ENCODE measurements around the gene PPP1R17. TPM values are rescaled to one million over a fixed set of nuclear protein-coding genes. Genes with fewer than 3 reads are reported as not detected.
A peak's percentile ranks its signal among the peaks of the same experiment; 100 is the strongest.

Gene PPP1R17
- total and polyA plus RNA-seq, 8 donors, result not detected

GRCh38 chr7:31679574-31680305 is 7.3 kb upstream of the PPP1R17 start:
- no peak overlapping the region for H3K4me3 ChIP-seq
- no peak overlapping the region for H3K27ac ChIP-seq
- no peaks in the 10 kb centered on the region for H3K4me1 ChIP-seq
- peak in 1 of 2 donors; percentile 21 for DNase-seq
- WGBS, 5 donors, result 89 to 92% (median 90%) methylated on average over 12 of the region's 12 CpGs
- no peaks in the 10 kb centered on the region for H3K27me3 ChIP-seq
- intact Hi-C loops (cut with DNase I; ENCODE audit: low total_unique reads), result no loop called here
- no peaks in the 10 kb centered on the region for H3K9me3 ChIP-seq
- H3K36me3 ChIP-seq, result no peaks in the 10 kb centered on the region
- TF ChIP-seq POLR2AphosphoS5 (IDR thresholded peaks at IDR 0.05) (no peak), EP300 (IDR thresholded peaks at IDR 0.05) (no peak), POLR2A (IDR thresholded peaks at IDR 0.05) (no peak), CTCF (IDR thresholded peaks at IDR 0.05) (no peak)

GRCh38 chr7:31683445-31684225 is 3.4 kb upstream of the PPP1R17 start:
- TF ChIP-seq CTCF (IDR thresholded peaks at IDR 0.05), result no peak
- TF ChIP-seq EP300 (IDR thresholded peaks at IDR 0.05), result no peak
- no peak for TF ChIP-seq POLR2A (IDR thresholded peaks at IDR 0.05)
- TF ChIP-seq POLR2AphosphoS5 (IDR thresholded peaks at IDR 0.05), result no peak
- intact Hi-C loops (cut with DNase I; ENCODE audit: low total_unique reads), result no loop called here

GRCh38 chr7:31688372-31688771 is 1.4 kb downstream of the PPP1R17 start:
- 63 to 77% (median 73%) methylated on average over 3 of the region's 3 CpGs for WGBS, 5 donors

More at GRCh38 chr7:31683445-31684225, 3.4 kb upstream of the PPP1R17 start:
- Histone ChIP-seq H3K27me3 (peaks cover 0 to 4% (median 0%) of the 10 kb centered on the region in 3 donors), H3K36me3 (no peaks in the 10 kb centered on the region), H3K9me3 (no peaks in the 10 kb centered on the region), H3K4me3 (no peak overlapping the region), H3K27ac (no peak overlapping the region), H3K4me1 (no peaks in the 10 kb centered on the region)
- no peak for DNase-seq
- WGBS, 5 donors, result 42 to 59% (median 53%) methylated on average over 5 of the region's 5 CpGs

More at GRCh38 chr7:31688372-31688771, 1.4 kb downstream of the PPP1R17 start:
- intact Hi-C loops (cut with DNase I; ENCODE audit: low total_unique reads), result no loop called here
- H3K9me3 ChIP-seq, result no peaks in the 10 kb centered on the region
- H3K36me3 ChIP-seq, result no peaks in the 10 kb centered on the region
- H3K4me3 ChIP-seq, result no peak overlapping the region
- H3K27me3 ChIP-seq, result peaks cover 0 to 4% (median 0%) of the 10 kb centered on the region in 3 donors
- DNase-seq, result no peak
- H3K4me1 ChIP-seq, result no peaks in the 10 kb centered on the region
- no peak overlapping the region for H3K27ac ChIP-seq
- TF ChIP-seq POLR2AphosphoS5 (IDR thresholded peaks at IDR 0.05) (no peak), CTCF (IDR thresholded peaks at IDR 0.05) (no peak), POLR2A (IDR thresholded peaks at IDR 0.05) (no peak), EP300 (IDR thresholded peaks at IDR 0.05) (no peak)

Measured in stomach (tissue), 9 donors.